22Rv1 (cell line): ENCODE results near the gene VSIR.

Experiments
- CTCF ChIP-seq: fragments of 450-650 bp; IDR thresholded peaks from 2 replicates; pipeline ENCODE4 v1.5.1; 2017; ENCODE audit warnings: mild to moderate bottlenecking
- ZFX ChIP-seq: fragments of 450-650 bp; IDR thresholded peaks from 2 replicates; pipeline ENCODE4 v1.6.1; 2017; ENCODE audit warnings: antibody characterized with exemption, borderline replicate concordance

GRCh38 chr10:71721313-71721712 is 52.0 kb downstream of the VSIR start:
- TF ChIP-seq CTCF (no peak), ZFX (no peak)
